ENCODE measurements around the gene TTLL5. TPM values are rescaled to one million over a fixed set of nuclear protein-coding genes. Genes with fewer than 3 reads are reported as not detected.

TTLL5 gene
- total and polyA plus RNA-seq, 9 of the 15 experiments (the other 6 are each of a cell fraction or from before 2014, with no cell fraction given) = 4.1 to 18.9 (median 12.6) TPM

DNA sequence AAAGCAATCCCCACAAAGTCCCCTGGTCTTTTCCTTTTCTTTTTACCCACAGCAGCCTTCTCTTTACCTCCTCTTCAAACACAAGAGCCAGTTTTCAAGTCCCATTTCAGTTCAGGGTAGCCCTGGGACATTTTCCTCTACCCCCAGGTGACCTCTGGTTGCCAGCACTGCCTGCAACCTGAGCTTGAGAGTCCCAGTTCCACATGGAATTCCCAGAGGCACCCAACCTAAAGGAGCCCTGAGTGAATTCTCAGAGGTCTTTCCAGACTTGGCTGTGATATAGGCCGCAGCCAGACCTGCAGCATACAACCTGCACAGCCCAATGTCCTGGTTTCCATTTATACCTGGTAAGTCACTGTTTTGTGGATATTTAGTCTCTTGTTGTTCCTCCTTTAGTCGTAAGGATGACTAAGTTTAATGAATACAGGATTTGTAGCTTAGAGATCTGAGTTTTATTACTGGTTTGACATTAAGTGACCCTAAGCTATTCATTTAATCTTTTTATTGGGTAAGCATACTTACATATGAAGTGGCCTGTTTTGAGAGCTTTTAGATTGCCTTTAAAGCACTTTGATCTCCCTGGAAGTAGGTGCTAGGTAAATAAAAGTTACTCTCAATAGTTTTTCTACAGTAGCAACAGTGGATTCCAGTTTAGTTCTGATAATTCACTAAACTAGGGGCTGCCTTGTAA lies 160.9 kb downstream of the TTLL5 start:
- no peak overlapping the region for H3K4me2 ChIP-seq (ENCODE audit: insufficient read depth, low read length)
- H3K9ac ChIP-seq (ENCODE audit: insufficient read depth in 1 of 2, low read depth in 2 of 2, low read length in 2 of 2) = no peak overlapping the region
- no peaks in the 10 kb centered on the region for H3K4me1 ChIP-seq (replicated peaks in 1 of 2; ENCODE audit: control insufficient read depth in 2 of 2, insufficient read depth in 2 of 2, low read length in 2 of 2)
- intact Hi-C loops (cut with micrococcal nuclease) = no loop called here
- no peak overlapping the region for H3K4me3 ChIP-seq
- no TSS peak for BruUV-seq (replicated peaks)
- no peaks in the 10 kb centered on the region for H3K9me1 ChIP-seq (ENCODE audit: control insufficient read depth, insufficient read depth, low read length)
- POLR2A ChIA-PET = interaction anchor here (1.4 kb wide), 1 partner anchor 9 kb away, joined by 4 read pairs; no protein-coding TSS in a partner anchor
- CTCF ChIA-PET (ENCODE audit: low intra/inter-chr PET ratio) = no interaction called here
- 71% methylated on average over 2 of the region's 2 CpGs for WGBS (ENCODE audit: insufficient coverage, low coverage, missing lambda C conversion rate)
- H3K79me2 ChIP-seq (ENCODE audit: control insufficient read depth, insufficient read depth, low read length) = no peaks in the 10 kb centered on the region
- H3K36me3 ChIP-seq (ENCODE audit: control insufficient read depth, insufficient read depth, low read length) = peaks cover 7% of the 10 kb centered on the region; the same call in 1 of the 3 replicates
- no peaks in the 10 kb centered on the region for H4K20me1 ChIP-seq (replicated peaks; ENCODE audit: control insufficient read depth, insufficient read depth, low read length)
- H2AFZ ChIP-seq (ENCODE audit: low read depth, low read length) = no peak overlapping the region
- no peak for FAIRE-seq
- H3K27me3 ChIP-seq (ENCODE audit: control insufficient read depth in 2 of 2, insufficient read depth in 2 of 2, low read length in 2 of 2) = no peaks in the 10 kb centered on the region
- in situ Hi-C loops (cut with MboI) = no loop called here
- no peak for ATAC-seq
- H3K9me3 ChIP-seq (replicated peaks; ENCODE audit: control insufficient read depth, insufficient read depth, low read depth, low read length) = no peaks in the 10 kb centered on the region
- no peak for DNase-seq (ENCODE audit: extremely low read depth in 1 of 4, low spot score in 3 of 4)
- no peak overlapping the region for H3K27ac ChIP-seq (ENCODE audit: extremely low read depth, low read depth, low read length)
- TF ChIP-seq CBX2 (IDR thresholded peaks at IDR 0.05; ENCODE audit: insufficient read depth, low read length, poor library complexity, severe bottlenecking) (no peak), ZNF311 (CRISPR knock-in tag; IDR thresholded peaks at IDR 0.05) (no peak), CBX8 (IDR thresholded peaks at IDR 0.05; ENCODE audit: borderline replicate concordance, extremely low read depth, low read depth, low read length, poor library complexity, severe bottlenecking) (no peak), HOXB6 (CRISPR knock-in tag; IDR thresholded peaks at IDR 0.05; ENCODE audit: borderline replicate concordance) (no peak), MECOM (CRISPR knock-in tag; IDR thresholded peaks at IDR 0.05) (no peak), HNRNPK (IDR thresholded peaks at IDR 0.05; ENCODE audit: low read depth, low read length, poor library complexity, severe bottlenecking) (no peak), SRSF7 (optimal IDR thresholded peaks at IDR 0.05; ENCODE audit: low read depth, low read length) (no peak), ZSCAN32 (CRISPR knock-in tag; IDR thresholded peaks at IDR 0.05) (no peak), FOXA1 (IDR thresholded peaks at IDR 0.05; ENCODE audit: borderline replicate concordance) (no peak), GTF2E2 (tag; IDR thresholded peaks at IDR 0.05) (no peak), ZZZ3 (IDR thresholded peaks at IDR 0.05) (no peak), DDX20 (tag; IDR thresholded peaks at IDR 0.05; ENCODE audit: low read depth) (no peak), ZNF780A (CRISPR knock-in tag; IDR thresholded peaks at IDR 0.05) (no peak), NRF1 (conservative IDR thresholded peaks at IDR 0.05 in 1 of 2, IDR thresholded peaks at IDR 0.05 in 1 of 2) (no peak)
- TF ChIP-seq, protein P1, sequence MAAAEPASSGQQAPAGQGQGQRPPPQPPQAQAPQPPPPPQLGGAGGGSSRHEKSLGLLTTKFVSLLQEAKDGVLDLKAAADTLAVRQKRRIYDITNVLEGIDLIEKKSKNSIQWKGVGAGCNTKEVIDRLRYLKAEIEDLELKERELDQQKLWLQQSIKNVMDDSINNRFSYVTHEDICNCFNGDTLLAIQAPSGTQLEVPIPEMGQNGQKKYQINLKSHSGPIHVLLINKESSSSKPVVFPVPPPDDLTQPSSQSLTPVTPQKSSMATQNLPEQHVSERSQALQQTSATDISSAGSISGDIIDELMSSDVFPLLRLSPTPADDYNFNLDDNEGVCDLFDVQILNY (CRISPR knock-in tag; IDR thresholded peaks at IDR 0.05) = no peak
- TF ChIP-seq, protein P2, sequence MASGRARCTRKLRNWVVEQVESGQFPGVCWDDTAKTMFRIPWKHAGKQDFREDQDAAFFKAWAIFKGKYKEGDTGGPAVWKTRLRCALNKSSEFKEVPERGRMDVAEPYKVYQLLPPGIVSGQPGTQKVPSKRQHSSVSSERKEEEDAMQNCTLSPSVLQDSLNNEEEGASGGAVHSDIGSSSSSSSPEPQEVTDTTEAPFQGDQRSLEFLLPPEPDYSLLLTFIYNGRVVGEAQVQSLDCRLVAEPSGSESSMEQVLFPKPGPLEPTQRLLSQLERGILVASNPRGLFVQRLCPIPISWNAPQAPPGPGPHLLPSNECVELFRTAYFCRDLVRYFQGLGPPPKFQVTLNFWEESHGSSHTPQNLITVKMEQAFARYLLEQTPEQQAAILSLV (tag; IDR thresholded peaks at IDR 0.05) = no peak
- TF ChIP-seq, protein P3, sequence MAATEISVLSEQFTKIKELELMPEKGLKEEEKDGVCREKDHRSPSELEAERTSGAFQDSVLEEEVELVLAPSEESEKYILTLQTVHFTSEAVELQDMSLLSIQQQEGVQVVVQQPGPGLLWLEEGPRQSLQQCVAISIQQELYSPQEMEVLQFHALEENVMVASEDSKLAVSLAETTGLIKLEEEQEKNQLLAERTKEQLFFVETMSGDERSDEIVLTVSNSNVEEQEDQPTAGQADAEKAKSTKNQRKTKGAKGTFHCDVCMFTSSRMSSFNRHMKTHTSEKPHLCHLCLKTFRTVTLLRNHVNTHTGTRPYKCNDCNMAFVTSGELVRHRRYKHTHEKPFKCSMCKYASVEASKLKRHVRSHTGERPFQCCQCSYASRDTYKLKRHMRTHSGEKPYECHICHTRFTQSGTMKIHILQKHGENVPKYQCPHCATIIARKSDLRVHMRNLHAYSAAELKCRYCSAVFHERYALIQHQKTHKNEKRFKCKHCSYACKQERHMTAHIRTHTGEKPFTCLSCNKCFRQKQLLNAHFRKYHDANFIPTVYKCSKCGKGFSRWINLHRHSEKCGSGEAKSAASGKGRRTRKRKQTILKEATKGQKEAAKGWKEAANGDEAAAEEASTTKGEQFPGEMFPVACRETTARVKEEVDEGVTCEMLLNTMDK (IDR thresholded peaks at IDR 0.05; ENCODE audit: borderline replicate concordance, insufficient read depth, low read depth, low read length, poor library complexity, severe bottlenecking) = no peak
